IMR-90 (cell line): ENCODE data around the gene PLA2G2C.

ENCODE experiments used
- CEBPB ChIP-seq: IDR thresholded peaks from 2 replicates; pipeline ENCODE4 v1.6.1; 2012; ENCODE audit warnings: low read depth, low read length, improper control_type of control experiment
- CHD1 ChIP-seq: IDR thresholded peaks from 2 replicates; pipeline ENCODE4 v1.6.1; 2012; ENCODE audit warnings: low read depth, low read length, improper control_type of control experiment
- CTCF ChIP-seq: conservative IDR thresholded peaks from 2 replicates; pipeline ENCODE4 v1.5.1; 2012; ENCODE audit warnings: mild to moderate bottlenecking, low read depth, low read length, improper control_type of control experiment
- ELK1 ChIP-seq: fragments of 150-350 bp; IDR thresholded peaks from 2 replicates; pipeline ENCODE4 v1.6.1; 2016; ENCODE audit warnings: low read depth, mild to moderate bottlenecking, low read length, moderate library complexity, borderline replicate concordance
- MAZ ChIP-seq: IDR thresholded peaks from 2 replicates; pipeline ENCODE4 v1.6.1; 2012; ENCODE audit warnings: low read depth, mild to moderate bottlenecking, low read length, improper control_type of control experiment, moderate library complexity, borderline replicate concordance
- MXI1 ChIP-seq: IDR thresholded peaks from 2 replicates; pipeline ENCODE4 v1.6.1; 2012; ENCODE audit warnings: low read depth, mild to moderate bottlenecking, low read length, moderate library complexity, borderline replicate concordance
- POLR2A ChIP-seq: IDR thresholded peaks from 2 replicates; pipeline ENCODE4 v1.6.1; 2012; ENCODE audit warnings: mild to moderate bottlenecking, low read depth, low read length
- RAD21 ChIP-seq: IDR thresholded peaks from 2 replicates; pipeline ENCODE4 v1.6.1; 2012; ENCODE audit warnings: low read length, improper control_type of control experiment
- RCOR1 ChIP-seq: IDR thresholded peaks from 2 replicates; pipeline ENCODE4 v1.6.1; 2012; ENCODE audit warnings: mild to moderate bottlenecking, low read length, improper control_type of control experiment; ENCODE audit not compliant: insufficient replicate concordance
- RFX5 ChIP-seq: IDR thresholded peaks from 2 replicates; pipeline ENCODE4 v1.8.0; 2012; ENCODE audit warnings: low read depth, mild to moderate bottlenecking, low read length, moderate library complexity
- SMC3 ChIP-seq: fragments of 150-350 bp; IDR thresholded peaks from 2 replicates; pipeline ENCODE4 v1.6.1; 2016; ENCODE audit warnings: low read depth, mild to moderate bottlenecking, antibody characterized with exemption, low read length, moderate library complexity
- TF ChIP-seq, protein P1 (sequence below): fragments of 150-350 bp; IDR thresholded peaks from 2 replicates; pipeline ENCODE4 v1.6.1; 2017; ENCODE audit warnings: mild to moderate bottlenecking, antibody characterized with exemption, low read length, low read depth

GRCh38 chr1:20185834-20186782 lies at the start of gene PLA2G2C, which contains the start of gene UBXN10:
- TF ChIP-seq CEBPB, result no peak
- TF ChIP-seq ELK1, result no peak
- no peak for TF ChIP-seq POLR2A
- TF ChIP-seq CTCF, result no peak
- no peak for TF ChIP-seq MAZ
- no peak for TF ChIP-seq MXI1
- TF ChIP-seq RAD21, result no peak
- TF ChIP-seq RCOR1, result no peak
- TF ChIP-seq, protein P1, sequence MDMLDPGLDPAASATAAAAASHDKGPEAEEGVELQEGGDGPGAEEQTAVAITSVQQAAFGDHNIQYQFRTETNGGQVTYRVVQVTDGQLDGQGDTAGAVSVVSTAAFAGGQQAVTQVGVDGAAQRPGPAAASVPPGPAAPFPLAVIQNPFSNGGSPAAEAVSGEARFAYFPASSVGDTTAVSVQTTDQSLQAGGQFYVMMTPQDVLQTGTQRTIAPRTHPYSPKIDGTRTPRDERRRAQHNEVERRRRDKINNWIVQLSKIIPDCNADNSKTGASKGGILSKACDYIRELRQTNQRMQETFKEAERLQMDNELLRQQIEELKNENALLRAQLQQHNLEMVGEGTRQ, result no peak
- no peak for TF ChIP-seq SMC3
- no peak for TF ChIP-seq CHD1
- TF ChIP-seq RFX5, result no peak
